Bronchial epithelial cell (primary cell): ENCODE measurements around the gene GASK1B. TPM values are rescaled to one million over a fixed set of nuclear protein-coding genes. Genes with fewer than 3 reads are reported as not detected.

ENCODE experiments used
- DNase-seq: peaks from one replicate; pipeline ENCODE4 v3.0.0-alpha.2; 2010; ENCODE audit warnings: low read depth
- FAIRE-seq: peaks from 2 replicates; lab custom pipeline; 2011; peaks lifted over from hg19 to GRCh38; lab: Jason Lieb, UNC
- H3K27me3 ChIP-seq: 2 replicates; pipeline ENCODE4 v1.5.1; 2011; ENCODE audit warnings: low read length; ENCODE audit not compliant: control insufficient read depth, insufficient read depth
- H3K36me3 ChIP-seq: 2 replicates; pipeline ENCODE4 v1.5.1; 2011; ENCODE audit warnings: low read length; ENCODE audit not compliant: control insufficient read depth, insufficient read depth
- H3K4me3 ChIP-seq: 2 replicates; pipeline ENCODE4 v1.5.1; 2011; ENCODE audit warnings: mild to moderate bottlenecking, low read depth, low read length, control low read depth
- total RNA-seq: library from RNA; depleted of rRNA; stranded (reverse); fragments of >200 nt; gene quantifications from 2 replicates; pipeline ENCODE4 v1.2.1, GENCODE V29; 2014
- TF ChIP-seq, protein P1 (sequence below): IDR thresholded peaks from 2 replicates; pipeline ENCODE4 v1.5.1; 2011; ENCODE audit warnings: mild to moderate bottlenecking, moderate library complexity, low read length, control low read depth, inconsistent platforms; ENCODE audit not compliant: insufficient read depth, severe bottlenecking

GASK1B gene
- total RNA-seq, 1 donor from 2014 or later, result 2.1 TPM

DNA sequence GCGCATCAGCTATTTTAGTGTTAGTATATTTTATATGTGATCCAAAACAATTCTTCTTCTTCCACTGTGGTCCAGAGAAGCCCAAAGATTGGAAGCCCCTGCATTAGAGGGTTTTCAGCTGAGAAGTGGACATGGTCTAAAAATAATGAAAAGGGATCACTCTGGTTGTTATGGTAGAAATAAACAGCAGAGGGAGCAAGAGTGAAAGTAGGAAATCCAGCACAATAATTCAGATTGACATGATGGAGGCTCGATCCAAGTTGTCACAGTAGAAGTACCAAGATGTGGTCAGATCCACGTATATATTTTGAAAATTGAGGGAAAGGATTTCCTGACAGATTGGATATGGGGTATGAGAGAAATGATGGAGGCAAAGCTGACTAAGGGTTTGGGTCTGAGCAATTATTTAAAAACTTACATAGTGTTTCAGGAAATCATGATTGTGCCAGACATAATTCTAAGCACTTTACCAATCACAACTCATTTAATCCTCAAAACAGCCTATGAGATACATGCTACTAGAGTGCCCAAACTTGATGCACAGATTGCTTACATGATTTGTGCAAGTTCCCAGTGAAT lies 20.4 kb upstream of the GASK1B start:
- Histone ChIP-seq H3K36me3 (no peaks in the 10 kb centered on the region), H3K27me3 (no peaks in the 10 kb centered on the region), H3K4me3 (no peak overlapping the region)
- DNase-seq (peak; percentile 52), FAIRE-seq (no peak)
- TF ChIP-seq, protein P1, sequence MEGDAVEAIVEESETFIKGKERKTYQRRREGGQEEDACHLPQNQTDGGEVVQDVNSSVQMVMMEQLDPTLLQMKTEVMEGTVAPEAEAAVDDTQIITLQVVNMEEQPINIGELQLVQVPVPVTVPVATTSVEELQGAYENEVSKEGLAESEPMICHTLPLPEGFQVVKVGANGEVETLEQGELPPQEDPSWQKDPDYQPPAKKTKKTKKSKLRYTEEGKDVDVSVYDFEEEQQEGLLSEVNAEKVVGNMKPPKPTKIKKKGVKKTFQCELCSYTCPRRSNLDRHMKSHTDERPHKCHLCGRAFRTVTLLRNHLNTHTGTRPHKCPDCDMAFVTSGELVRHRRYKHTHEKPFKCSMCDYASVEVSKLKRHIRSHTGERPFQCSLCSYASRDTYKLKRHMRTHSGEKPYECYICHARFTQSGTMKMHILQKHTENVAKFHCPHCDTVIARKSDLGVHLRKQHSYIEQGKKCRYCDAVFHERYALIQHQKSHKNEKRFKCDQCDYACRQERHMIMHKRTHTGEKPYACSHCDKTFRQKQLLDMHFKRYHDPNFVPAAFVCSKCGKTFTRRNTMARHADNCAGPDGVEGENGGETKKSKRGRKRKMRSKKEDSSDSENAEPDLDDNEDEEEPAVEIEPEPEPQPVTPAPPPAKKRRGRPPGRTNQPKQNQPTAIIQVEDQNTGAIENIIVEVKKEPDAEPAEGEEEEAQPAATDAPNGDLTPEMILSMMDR, result peak; percentile 47

DNA sequence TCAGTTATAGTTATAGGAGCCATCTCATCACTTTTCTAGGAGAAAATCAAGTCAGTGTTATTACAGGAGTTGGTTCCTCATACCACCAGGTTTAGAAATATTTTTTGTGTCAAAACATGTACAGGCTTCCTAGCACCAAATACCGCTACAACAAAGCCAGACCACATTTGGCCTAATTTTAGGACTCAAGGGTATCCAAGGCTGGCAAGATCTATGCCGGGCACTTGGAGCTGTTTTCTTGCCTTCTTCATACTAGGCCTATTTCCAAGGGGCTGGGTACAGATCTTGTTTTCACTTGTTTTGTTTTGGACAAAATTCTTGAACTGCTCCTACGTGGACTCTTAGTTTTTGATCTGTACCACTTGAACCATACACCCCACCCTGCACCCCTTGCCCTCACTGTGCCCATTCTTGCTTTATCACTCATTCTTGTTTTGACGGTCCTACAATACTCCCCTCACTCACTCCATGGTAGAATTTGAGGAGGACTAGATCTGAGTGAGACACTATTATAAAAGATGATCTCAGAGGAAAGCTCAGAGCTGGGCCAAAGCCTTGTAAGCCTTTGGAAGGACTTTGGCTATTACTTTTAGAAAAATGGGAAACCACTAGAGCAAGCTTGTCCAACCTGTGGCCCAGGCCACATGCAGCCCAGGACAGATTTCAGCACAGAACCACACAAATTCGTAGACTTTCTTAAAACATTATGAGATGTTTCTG lies 19.8 kb upstream of the GASK1B start:
- no peak overlapping the region for H3K4me3 ChIP-seq
- DNase-seq (no peak), FAIRE-seq (no peak)
- TF ChIP-seq, protein P1, result no peak
- no peaks in the 10 kb centered on the region for H3K27me3 ChIP-seq
- no peaks in the 10 kb centered on the region for H3K36me3 ChIP-seq

- Histone ChIP-seq H3K36me3 (no peaks in the 10 kb centered on the region), H3K27me3 (no peaks in the 10 kb centered on the region), H3K4me3 (no peak overlapping the region)
- DNase-seq, result no peak
- TF ChIP-seq, protein P1, result no peak
- no peak for FAIRE-seq
Measured at GRCh38 chr4:158190718-158191117, 17.9 kb upstream of the GASK1B start.

- DNase-seq (no peak), FAIRE-seq (no peak)
- H3K4me3 ChIP-seq, result no peak overlapping the region
- TF ChIP-seq, protein P1, result no peak
- no peaks in the 10 kb centered on the region for H3K36me3 ChIP-seq
- no peaks in the 10 kb centered on the region for H3K27me3 ChIP-seq
Measured at GRCh38 chr4:158189422-158189821, 16.6 kb upstream of the GASK1B start.

GRCh38 chr4:158186815-158187214 lies 14.0 kb upstream of the GASK1B start:
- Histone ChIP-seq H3K4me3 (no peak overlapping the region), H3K27me3 (no peaks in the 10 kb centered on the region), H3K36me3 (no peaks in the 10 kb centered on the region)
- TF ChIP-seq, protein P1, result no peak
- DNase-seq (no peak), FAIRE-seq (no peak)
